LNCaP clone FGC (cell line): ENCODE results near the gene MEGF6.

Source experiments
- DNase-seq: peaks from one replicate; pipeline ENCODE4 v3.0.0-alpha.2; 2011; ENCODE audit warnings: low read depth
- H3K4me3 ChIP-seq: 2 replicates; pipeline ENCODE4 v1.5.1; 2011; ENCODE audit warnings: mild to moderate bottlenecking, low read depth, low read length, control low read depth
- CTCF ChIP-seq: IDR thresholded peaks from 2 replicates; pipeline ENCODE4 v1.5.1; 2012; ENCODE audit warnings: mild to moderate bottlenecking; ENCODE audit not compliant: control insufficient read depth, insufficient read depth; ENCODE audit errors: extremely low read depth

The MEGF6 gene

GRCh38 chr1:3602375-3602774 is 8.9 kb downstream of the MEGF6 start:
- TF ChIP-seq CTCF, result no peak
- no peak overlapping the region for H3K4me3 ChIP-seq
- DNase-seq, result no peak

- H3K4me3 ChIP-seq, result no peak overlapping the region
- TF ChIP-seq CTCF, result no peak
- no peak for DNase-seq
Observed at GRCh38 chr1:3601743-3602142, 9.6 kb downstream of the MEGF6 start.

- TF ChIP-seq CTCF, result no peak
- no peak overlapping the region for H3K4me3 ChIP-seq
- DNase-seq, result no peak
Observed at GRCh38 chr1:3600354-3600753, 11.0 kb downstream of the MEGF6 start.

- H3K4me3 ChIP-seq, result no peak overlapping the region
- no peak for DNase-seq
- no peak for TF ChIP-seq CTCF
Observed at GRCh38 chr1:3599816-3600215, 11.5 kb downstream of the MEGF6 start.

- no peak for TF ChIP-seq CTCF
- no peak overlapping the region for H3K4me3 ChIP-seq
- no peak for DNase-seq
Observed at GRCh38 chr1:3599286-3599811, 12.0 kb downstream of the MEGF6 start.

GRCh38 chr1:3598522-3599285 is 12.6 kb downstream of the MEGF6 start:
- no peak overlapping the region for H3K4me3 ChIP-seq
- TF ChIP-seq CTCF, result no peak
- DNase-seq, result no peak

GRCh38 chr1:3598051-3598491 is 13.2 kb downstream of the MEGF6 start:
- H3K4me3 ChIP-seq, result no peak overlapping the region
- TF ChIP-seq CTCF, result no peak

More at GRCh38 chr1:3598051-3598491, 13.2 kb downstream of the MEGF6 start:
- DNase-seq, result no peak
